ENCODE measurements around the gene SLC1A3.
"Not testable (repeated sequence)": the region's sequence is repeated elsewhere in the genome, so short reads cannot be mapped to it uniquely, and the experiment has no call there.

SLC1A3 gene

GRCh38 chr5:36587354-36587753 is 19.1 kb upstream of the SLC1A3 start:
- H3K4me3 ChIP-seq (ENCODE audit: low read length) = no peak overlapping the region
- no peak for TF ChIP-seq CTCF (conservative IDR thresholded peaks at IDR 0.05; ENCODE audit: low read depth, low read length)
- no peak for DNase-seq (ENCODE audit: low read depth)

- H3K4me3 ChIP-seq (ENCODE audit: low read length) = not testable (repeated sequence)
Observed at GRCh38 chr5:36589735-36590134, 16.7 kb upstream of the SLC1A3 start.

GRCh38 chr5:36590513-36591286 is 15.7 kb upstream of the SLC1A3 start:
- no peak overlapping the region for H3K4me3 ChIP-seq (ENCODE audit: low read length)
- TF ChIP-seq CTCF (conservative IDR thresholded peaks at IDR 0.05; ENCODE audit: low read depth, low read length) = no peak
- DNase-seq (ENCODE audit: low read depth) = no peak

More at GRCh38 chr5:36589735-36590134, 16.7 kb upstream of the SLC1A3 start:
- DNase-seq (ENCODE audit: low read depth) = not testable (repeated sequence)

GRCh38 chr5:36593867-36594266 is 12.5 kb upstream of the SLC1A3 start:
- no peak for TF ChIP-seq CTCF (conservative IDR thresholded peaks at IDR 0.05; ENCODE audit: low read depth, low read length)
- no peak for DNase-seq (ENCODE audit: low read depth)
- no peak overlapping the region for H3K4me3 ChIP-seq (ENCODE audit: low read length)

GRCh38 chr5:36596247-36596646 is 10.2 kb upstream of the SLC1A3 start:
- TF ChIP-seq CTCF (conservative IDR thresholded peaks at IDR 0.05; ENCODE audit: low read depth, low read length) = no peak
- no peak for DNase-seq (ENCODE audit: low read depth)
- H3K4me3 ChIP-seq (ENCODE audit: low read length) = no peak overlapping the region

- no peak for TF ChIP-seq CTCF (conservative IDR thresholded peaks at IDR 0.05; ENCODE audit: low read depth, low read length)
- H3K4me3 ChIP-seq (ENCODE audit: low read length) = no peak overlapping the region
- DNase-seq (ENCODE audit: low read depth) = no peak
Observed at GRCh38 chr5:36596756-36597155, 9.7 kb upstream of the SLC1A3 start.

- DNase-seq (ENCODE audit: low read depth) = peak; percentile 18
- no peak overlapping the region for H3K4me3 ChIP-seq (ENCODE audit: low read length)
- TF ChIP-seq CTCF (conservative IDR thresholded peaks at IDR 0.05; ENCODE audit: low read depth, low read length) = no peak
Observed at GRCh38 chr5:36598045-36598444, 8.4 kb upstream of the SLC1A3 start.
